Measurements from ENCODE around the gene GPR84. TPM values are rescaled to one million over a fixed set of nuclear protein-coding genes. Genes with fewer than 3 reads are reported as not detected.
A peak's percentile ranks its signal among the peaks of the same experiment; 100 is the strongest.

GPR84 gene
- total and polyA plus RNA-seq, 3 donors from 2014 or later = 0.43 to 0.58 TPM; not detected in 1

DNA sequence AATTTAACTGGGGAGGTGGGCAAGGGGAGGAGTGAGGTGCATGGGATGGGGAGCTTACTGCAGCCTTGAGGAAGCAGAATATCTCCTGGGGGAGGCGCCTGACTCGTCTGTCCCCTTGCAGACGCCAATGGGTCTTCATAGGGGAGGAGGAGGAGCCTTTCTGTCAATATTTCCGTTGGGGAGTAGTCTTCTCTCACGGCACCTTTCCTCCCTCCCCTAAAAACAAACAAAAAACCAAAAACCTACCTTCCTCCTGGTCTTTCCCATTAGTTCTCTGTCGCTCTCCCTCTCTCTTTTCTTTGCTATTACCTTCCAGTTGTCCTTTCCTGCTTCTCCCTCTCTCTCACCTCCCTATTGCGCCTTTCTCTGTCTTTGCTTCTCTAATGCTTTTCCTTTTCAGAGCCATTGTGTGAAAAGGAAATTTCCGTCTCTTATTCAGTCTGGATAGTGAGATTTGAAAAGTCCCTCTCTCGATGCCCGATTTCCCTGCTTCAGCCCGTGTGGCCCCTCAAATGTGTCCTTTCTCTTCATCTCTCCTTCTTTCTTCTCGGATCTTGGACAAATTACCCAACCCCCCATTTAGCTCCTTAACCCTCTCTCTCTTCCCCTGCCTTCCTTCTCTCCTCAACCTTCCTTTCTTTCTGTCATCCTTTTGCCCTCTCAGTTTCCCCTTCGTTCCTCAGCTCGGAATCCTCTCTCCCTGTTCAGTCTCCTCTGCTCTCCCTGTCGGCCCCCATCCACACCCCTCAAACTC lies 5.9 kb downstream of the GPR84 start:
- WGBS, 2 donors = 7% methylated on average over 15 of the region's 15 CpGs
- no peaks in the 10 kb centered on the region for H3K9me3 ChIP-seq
- intact Hi-C loops (cut with DNase I; ENCODE audit: low total_unique reads) = no loop called here

DNA sequence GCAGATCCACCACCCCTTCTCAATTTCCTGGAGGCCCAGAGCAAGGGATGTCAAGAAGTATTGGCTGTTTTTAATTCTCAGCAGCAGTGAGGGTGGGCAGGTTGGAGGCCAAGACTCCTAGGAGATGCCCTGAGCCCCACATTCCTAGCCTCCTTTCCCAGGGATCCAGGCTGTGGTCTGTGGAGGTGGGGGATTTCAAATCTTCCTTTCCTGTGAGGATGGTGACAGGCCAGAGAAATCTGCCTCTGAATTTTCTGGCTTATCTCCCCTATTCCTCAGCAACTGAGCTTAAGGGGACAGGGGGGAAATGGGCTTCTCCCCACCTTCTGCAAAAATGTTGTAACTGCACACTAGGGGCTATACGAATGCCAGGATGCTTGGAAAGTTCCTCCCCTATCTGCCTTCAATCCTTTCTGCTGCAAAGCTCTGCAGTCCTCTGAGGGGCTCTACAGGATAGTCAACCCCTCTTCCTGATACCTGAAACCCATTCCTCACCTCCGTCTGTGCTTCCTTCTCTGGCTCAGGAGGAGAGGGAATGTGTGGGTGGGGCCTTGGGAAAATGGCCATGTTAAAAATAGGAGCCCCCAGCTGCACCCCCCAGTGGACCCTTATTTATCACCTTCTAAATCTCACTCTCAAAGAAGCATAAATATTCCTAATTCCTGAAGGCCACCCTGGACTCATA lies 6.6 kb downstream of the GPR84 start:
- TF ChIP-seq, protein P1, sequence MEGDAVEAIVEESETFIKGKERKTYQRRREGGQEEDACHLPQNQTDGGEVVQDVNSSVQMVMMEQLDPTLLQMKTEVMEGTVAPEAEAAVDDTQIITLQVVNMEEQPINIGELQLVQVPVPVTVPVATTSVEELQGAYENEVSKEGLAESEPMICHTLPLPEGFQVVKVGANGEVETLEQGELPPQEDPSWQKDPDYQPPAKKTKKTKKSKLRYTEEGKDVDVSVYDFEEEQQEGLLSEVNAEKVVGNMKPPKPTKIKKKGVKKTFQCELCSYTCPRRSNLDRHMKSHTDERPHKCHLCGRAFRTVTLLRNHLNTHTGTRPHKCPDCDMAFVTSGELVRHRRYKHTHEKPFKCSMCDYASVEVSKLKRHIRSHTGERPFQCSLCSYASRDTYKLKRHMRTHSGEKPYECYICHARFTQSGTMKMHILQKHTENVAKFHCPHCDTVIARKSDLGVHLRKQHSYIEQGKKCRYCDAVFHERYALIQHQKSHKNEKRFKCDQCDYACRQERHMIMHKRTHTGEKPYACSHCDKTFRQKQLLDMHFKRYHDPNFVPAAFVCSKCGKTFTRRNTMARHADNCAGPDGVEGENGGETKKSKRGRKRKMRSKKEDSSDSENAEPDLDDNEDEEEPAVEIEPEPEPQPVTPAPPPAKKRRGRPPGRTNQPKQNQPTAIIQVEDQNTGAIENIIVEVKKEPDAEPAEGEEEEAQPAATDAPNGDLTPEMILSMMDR (IDR thresholded peaks at IDR 0.05) = no peak
- no peak for TF ChIP-seq POLR2A (IDR thresholded peaks at IDR 0.05)
- intact Hi-C loops (cut with DNase I; ENCODE audit: low total_unique reads) = no loop called here
- no peak for DNase-seq
- no peaks in the 10 kb centered on the region for H3K9me3 ChIP-seq
- H3K4me3 ChIP-seq = no peak overlapping the region
- WGBS, 2 donors = 31 to 48% methylated on average over 2 of the region's 2 CpGs
- no peaks in the 10 kb centered on the region for H3K36me3 ChIP-seq (ENCODE audit: low read depth, missing control alignments)
- H3K27me3 ChIP-seq = no peaks in the 10 kb centered on the region
- peak overlapping the region; percentile 91 to 95 for H3K27ac ChIP-seq
- peaks cover 59% of the 10 kb centered on the region for H3K4me1 ChIP-seq

More for the DNA sequence above, 5.9 kb downstream of the GPR84 start:
- H3K4me3 ChIP-seq = peak overlapping the region; percentile 60 to 70
- DNase-seq = no peak
- TF ChIP-seq POLR2A (IDR thresholded peaks at IDR 0.05) = no peak
- TF ChIP-seq, protein P1 (IDR thresholded peaks at IDR 0.05) = peak in 1 of 3 experiments; percentile 13
- H3K4me1 ChIP-seq = peaks cover 52% of the 10 kb centered on the region
- H3K27ac ChIP-seq = peak overlapping the region; percentile 91 to 95
- no peaks in the 10 kb centered on the region for H3K36me3 ChIP-seq (ENCODE audit: low read depth, missing control alignments)
- no peaks in the 10 kb centered on the region for H3K27me3 ChIP-seq

DNA sequence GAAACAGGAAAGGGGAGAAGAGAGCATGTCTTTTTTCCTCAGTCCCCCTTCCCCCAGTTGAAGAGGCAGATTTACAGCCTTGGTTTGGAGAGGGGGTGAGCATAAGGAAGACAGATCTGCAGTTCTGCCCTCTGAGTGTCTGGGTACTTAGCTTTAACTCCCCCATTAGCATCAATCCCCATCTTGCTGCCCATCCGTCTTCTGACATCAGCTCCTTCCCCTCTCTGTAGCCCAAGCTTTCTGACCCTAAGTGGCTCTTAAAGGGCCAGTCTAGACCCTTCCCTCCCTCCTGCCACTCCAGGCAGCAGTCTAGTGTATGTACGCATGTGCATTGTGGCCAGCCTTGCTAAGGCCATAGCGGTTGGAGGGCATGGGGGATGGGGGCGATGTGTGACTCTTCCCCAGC lies 7.3 kb downstream of the GPR84 start:
- Histone ChIP-seq H3K27me3 (no peaks in the 10 kb centered on the region), H3K9me3 (no peaks in the 10 kb centered on the region), H3K4me3 (no peak overlapping the region), H3K27ac (peak overlapping the region; percentile 12 to 95), H3K36me3 (ENCODE audit: low read depth, missing control alignments) (no peaks in the 10 kb centered on the region), H3K4me1 (peaks cover 66% of the 10 kb centered on the region)
- intact Hi-C loops (cut with DNase I; ENCODE audit: low total_unique reads) = no loop called here
- TF ChIP-seq, protein P1 (IDR thresholded peaks at IDR 0.05) = no peak
- no peak for TF ChIP-seq POLR2A (IDR thresholded peaks at IDR 0.05)
- 75 to 88% methylated on average over 4 of the region's 4 CpGs for WGBS, 2 donors
- DNase-seq = no peak

DNA sequence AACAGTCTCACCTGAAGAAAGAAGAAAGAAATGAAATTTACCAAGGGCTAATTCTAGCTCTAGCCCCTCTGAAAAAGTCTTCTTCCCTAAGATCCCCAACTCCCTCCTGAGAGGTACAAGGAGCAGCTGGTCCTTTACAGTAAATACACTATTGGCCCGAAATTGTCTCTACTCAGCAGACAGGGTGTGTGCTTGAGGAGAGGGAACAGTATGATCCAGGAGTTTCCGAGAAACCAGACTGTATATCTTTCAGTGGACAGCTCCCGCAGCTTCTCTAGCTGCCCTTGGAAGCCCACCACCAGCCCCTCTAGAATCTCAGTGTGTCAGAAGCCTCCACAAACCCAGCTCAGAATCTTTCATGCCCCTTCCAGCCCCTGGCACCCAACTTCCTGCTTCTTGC lies 8.1 kb downstream of the GPR84 start:
- TF ChIP-seq, protein P1 (IDR thresholded peaks at IDR 0.05) = no peak
- no peak for TF ChIP-seq POLR2A (IDR thresholded peaks at IDR 0.05)
- Histone ChIP-seq H3K27me3 (no peaks in the 10 kb centered on the region), H3K36me3 (ENCODE audit: low read depth, missing control alignments) (no peaks in the 10 kb centered on the region), H3K4me1 (peaks cover 73% of the 10 kb centered on the region), H3K27ac (peak overlapping the region; percentile 55 to 95), H3K4me3 (no peak overlapping the region), H3K9me3 (no peaks in the 10 kb centered on the region)
- 43 to 51% methylated on average over 3 of the region's 3 CpGs for WGBS, 2 donors
- peak; percentile 54 for DNase-seq
- intact Hi-C loops (cut with DNase I; ENCODE audit: low total_unique reads) = no loop called here
